OCI-LY3 (cell line): ENCODE results near the gene MVK.

ENCODE experiments used
- CTCF ChIP-seq: fragments of 200-600, 300-600 bp; sonication (generic); IDR thresholded peaks from 2 replicates; pipeline ENCODE4 v1.5.1; 2014; ENCODE audit warnings: antibody characterized with exemption, low read length, low read depth
- EZH2phosphoT487 ChIP-seq: fragments of 200-600 bp; shearing (Covaris generic); IDR thresholded peaks from 2 replicates; pipeline ENCODE4 v1.6.1; 2018; ENCODE audit warnings: antibody characterized with exemption, mixed run types, low read depth

- TF ChIP-seq CTCF (no peak), EZH2phosphoT487 (no peak)
Measured at GRCh38 chr12:109553483-109553882, 20.1 kb upstream of the MVK start.
